CD4-positive, alpha-beta T cell treated with Interleukin-15 for 1 hour (primary cell): ENCODE results near the gene SORT1.
"Not testable (repeated sequence)": the region's sequence is repeated elsewhere in the genome, so short reads cannot be mapped to it uniquely, and the experiment has no call there.

Experiments used
- DNase-seq: peaks from one replicate; pipeline ENCODE4 v3.0.0-alpha.2; 2020

Gene SORT1

GRCh38 chr1:109294481-109294880 lies 103.2 kb downstream of the SORT1 start:
- no peak for DNase-seq

GRCh38 chr1:109293026-109293425 lies 104.7 kb downstream of the SORT1 start:
- no peak for DNase-seq

GRCh38 chr1:109292364-109292763 lies 105.4 kb downstream of the SORT1 start:
- DNase-seq: no peak

- DNase-seq: peak; percentile 46
Measured at GRCh38 chr1:109290998-109291397, 106.7 kb downstream of the SORT1 start.

- DNase-seq: no peak
Measured at GRCh38 chr1:109290137-109290536, 107.6 kb downstream of the SORT1 start.

- DNase-seq: not testable (repeated sequence)
Measured at GRCh38 chr1:109286762-109287161, 111.0 kb downstream of the SORT1 start.

- DNase-seq: no peak
Measured at GRCh38 chr1:109283748-109284600, 113.7 kb downstream of the SORT1 start.

- peak; percentile 85 for DNase-seq
Measured at GRCh38 chr1:109282952-109283747, 114.6 kb downstream of the SORT1 start, which contains the start of gene PSRC1. PSRC1 (minus strand) TSS chr1:109283145.

GRCh38 chr1:109282497-109282951 lies 115.2 kb downstream of the SORT1 start:
- DNase-seq: no peak

GRCh38 chr1:109281680-109282496 lies 115.8 kb downstream of the SORT1 start:
- peak; percentile 33 for DNase-seq

- DNase-seq: no peak
Measured at GRCh38 chr1:109280862-109281261, 116.9 kb downstream of the SORT1 start.

GRCh38 chr1:109279615-109280278 lies 118.0 kb downstream of the SORT1 start:
- no peak for DNase-seq

GRCh38 chr1:109277434-109278204 lies 120.1 kb downstream of the SORT1 start:
- peak; percentile 63 for DNase-seq

GRCh38 chr1:109275706-109276345 lies 121.9 kb downstream of the SORT1 start:
- DNase-seq: no peak

- DNase-seq: no peak
Measured at GRCh38 chr1:109274533-109275476, 122.9 kb downstream of the SORT1 start.

GRCh38 chr1:109273570-109274288 lies 124.0 kb downstream of the SORT1 start:
- no peak for DNase-seq

GRCh38 chr1:109272831-109273547 lies 124.7 kb downstream of the SORT1 start:
- DNase-seq: no peak
